ENCODE measurements around the gene ZFC3H1.
"Not testable (repeated sequence)": the region's sequence is repeated elsewhere in the genome, so short reads cannot be mapped to it uniquely, and the experiment has no call there.

Gene ZFC3H1, protein sequence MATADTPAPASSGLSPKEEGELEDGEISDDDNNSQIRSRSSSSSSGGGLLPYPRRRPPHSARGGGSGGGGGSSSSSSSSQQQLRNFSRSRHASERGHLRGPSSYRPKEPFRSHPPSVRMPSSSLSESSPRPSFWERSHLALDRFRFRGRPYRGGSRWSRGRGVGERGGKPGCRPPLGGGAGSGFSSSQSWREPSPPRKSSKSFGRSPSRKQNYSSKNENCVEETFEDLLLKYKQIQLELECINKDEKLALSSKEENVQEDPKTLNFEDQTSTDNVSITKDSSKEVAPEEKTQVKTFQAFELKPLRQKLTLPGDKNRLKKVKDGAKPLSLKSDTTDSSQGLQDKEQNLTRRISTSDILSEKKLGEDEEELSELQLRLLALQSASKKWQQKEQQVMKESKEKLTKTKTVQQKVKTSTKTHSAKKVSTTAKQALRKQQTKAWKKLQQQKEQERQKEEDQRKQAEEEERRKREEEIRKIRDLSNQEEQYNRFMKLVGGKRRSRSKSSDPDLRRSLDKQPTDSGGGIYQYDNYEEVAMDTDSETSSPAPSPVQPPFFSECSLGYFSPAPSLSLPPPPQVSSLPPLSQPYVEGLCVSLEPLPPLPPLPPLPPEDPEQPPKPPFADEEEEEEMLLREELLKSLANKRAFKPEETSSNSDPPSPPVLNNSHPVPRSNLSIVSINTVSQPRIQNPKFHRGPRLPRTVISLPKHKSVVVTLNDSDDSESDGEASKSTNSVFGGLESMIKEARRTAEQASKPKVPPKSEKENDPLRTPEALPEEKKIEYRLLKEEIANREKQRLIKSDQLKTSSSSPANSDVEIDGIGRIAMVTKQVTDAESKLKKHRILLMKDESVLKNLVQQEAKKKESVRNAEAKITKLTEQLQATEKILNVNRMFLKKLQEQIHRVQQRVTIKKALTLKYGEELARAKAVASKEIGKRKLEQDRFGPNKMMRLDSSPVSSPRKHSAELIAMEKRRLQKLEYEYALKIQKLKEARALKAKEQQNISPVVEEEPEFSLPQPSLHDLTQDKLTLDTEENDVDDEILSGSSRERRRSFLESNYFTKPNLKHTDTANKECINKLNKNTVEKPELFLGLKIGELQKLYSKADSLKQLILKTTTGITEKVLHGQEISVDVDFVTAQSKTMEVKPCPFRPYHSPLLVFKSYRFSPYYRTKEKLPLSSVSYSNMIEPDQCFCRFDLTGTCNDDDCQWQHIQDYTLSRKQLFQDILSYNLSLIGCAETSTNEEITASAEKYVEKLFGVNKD (N-terminal part only)

DNA sequence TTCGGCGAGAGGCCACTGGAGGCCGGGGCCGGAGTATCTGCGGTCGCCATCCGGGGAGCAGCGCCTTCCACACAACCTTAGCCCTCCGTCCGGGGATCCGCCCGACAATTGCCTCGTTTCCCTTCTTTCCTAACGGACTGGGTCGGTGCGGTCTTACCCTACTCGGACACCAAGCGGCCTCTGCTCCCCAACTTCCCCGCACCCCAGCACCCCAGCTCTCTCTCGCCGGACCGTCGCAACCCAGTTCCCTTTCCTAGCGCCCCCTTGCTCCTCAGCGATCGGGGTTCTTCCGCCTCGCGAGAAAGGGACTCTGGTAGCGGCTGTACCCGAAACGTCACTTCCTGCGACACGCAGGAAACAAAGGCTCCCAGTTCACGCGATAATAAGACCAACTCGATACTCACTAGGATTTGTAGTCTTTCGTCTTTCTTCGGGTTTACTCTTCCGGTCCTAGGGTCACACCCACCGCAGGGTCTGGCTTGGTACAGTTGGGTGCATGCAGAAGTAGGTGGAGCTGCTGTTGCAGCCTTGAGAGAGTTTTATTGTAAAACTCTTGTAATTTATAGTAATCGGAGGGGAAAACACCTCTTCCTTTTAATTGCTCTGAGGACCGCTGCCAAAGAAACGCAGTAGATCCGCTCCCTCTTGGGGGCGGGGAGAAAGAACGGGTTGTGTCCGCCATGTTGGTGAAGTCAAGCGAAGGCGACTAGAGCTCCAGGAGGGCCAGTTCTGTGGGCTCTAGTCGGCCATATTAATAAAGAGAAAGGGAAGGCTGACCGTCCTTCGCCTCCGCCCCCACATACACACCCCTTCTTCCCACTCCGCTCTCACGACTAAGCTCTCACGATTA lies at the start of gene ZFC3H1, which contains the start of gene THAP2:
TSS of gene ZFC3H1 (minus strand) at position 288 of the 850 bp plus-strand sequence. CDS start at position 50, 238 bp downstream.
TSS of gene THAP2 (plus strand) at position 741 of the 850 bp plus-strand sequence. CDS start 209 bp downstream, outside the sequence.
- DNase-seq (ENCODE audit: low spot score): peak; percentile 99

DNA sequence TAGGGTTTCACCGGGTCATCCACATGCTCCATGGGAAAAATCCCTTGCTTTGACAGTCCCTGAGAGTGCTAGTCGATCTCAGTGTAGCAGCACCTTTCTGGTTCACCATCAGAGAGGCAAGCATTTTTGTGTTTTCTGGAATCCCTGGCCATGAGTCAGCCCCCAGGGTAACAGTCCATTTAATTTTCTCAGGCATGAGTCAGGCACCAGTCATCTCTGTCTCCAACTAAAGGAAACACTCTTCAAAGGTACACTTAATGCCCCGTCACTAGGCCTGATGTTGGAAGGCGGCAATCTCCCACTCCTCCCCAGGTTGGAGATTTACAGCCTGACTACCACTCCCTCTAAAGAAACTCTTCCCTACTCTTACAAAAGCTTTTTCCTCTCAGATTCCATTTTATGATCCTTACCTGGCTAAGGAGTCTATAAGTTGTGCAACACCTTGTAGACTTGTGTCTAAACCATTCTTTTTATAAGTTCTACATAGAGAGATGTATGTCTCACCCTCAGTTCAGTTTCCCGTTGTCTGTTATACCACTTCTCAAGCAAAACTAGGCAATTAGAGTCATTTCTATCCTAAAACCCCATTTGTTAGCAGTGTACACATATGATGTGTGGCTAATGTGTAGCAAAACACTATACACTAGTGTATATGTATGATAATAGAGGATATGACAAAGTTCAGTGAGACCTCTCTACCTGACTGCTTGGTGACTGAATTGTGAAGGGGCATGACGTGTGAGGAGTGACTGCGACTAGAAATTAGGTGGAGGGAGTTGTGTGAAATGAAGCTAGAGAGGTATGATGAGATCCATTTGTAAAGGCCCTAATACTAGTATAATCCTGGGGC lies 46.9 kb upstream of the ZFC3H1 start:
- peak; percentile 93 for DNase-seq (ENCODE audit: low spot score)

DNA sequence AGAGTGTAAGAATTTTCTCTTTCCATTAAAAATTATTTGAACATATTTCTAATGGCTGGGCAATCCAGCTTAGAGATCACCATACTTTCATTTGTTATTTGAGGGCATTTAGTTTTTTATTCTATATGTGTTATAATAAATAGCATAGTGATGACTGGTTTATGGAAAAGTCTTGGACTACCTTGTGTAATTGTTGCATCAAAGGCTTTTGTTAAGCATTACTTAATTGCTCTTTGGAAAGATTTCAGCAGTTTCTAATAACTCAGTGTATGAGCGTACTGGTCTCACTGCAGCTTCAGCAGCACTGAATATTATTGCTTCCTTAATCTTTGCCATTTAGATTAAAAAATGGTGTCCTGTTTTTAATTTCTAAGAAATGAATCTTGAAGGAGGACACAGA lies 45.0 kb upstream of the ZFC3H1 start:
- no peak for DNase-seq (ENCODE audit: low spot score)

DNA sequence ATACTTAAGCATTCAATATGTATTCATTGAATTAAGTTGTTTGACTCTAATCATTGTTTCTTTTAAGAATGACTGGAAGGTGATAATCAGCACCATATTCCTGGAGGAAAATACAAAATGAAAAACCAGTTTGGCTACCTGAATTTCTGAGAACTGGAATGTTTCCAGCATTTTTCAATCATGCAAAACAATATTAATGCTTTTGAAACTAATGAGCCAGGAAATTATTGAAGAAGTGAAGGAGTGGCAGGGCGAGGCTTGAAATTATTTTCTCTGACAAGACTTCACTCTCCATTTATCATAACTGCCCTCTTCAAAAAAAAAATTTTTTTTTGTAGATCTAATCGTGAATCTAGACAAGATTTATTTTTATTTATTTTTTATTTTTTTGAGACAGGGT lies 41.3 kb upstream of the ZFC3H1 start:
- no peak for DNase-seq (ENCODE audit: low spot score)

DNA sequence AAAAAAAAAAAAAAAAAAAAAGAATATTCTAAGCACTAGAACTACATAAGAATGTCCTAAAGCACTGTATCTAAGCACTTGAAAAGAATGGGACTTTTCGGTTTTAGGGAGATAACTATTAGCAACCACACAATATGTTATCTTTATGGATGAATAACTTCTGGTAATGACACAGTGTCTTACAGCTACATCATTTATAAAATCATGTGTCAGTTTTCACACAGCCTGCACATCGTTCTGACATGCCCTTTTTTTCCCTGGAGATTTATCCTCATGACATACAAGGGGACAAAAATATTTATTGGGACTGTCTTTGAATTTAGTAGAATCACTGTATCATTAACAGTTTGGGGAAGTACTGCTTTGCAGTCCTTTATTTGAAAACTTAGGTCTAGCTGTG lies 39.6 kb upstream of the ZFC3H1 start:
- peak; percentile 15 for DNase-seq (ENCODE audit: low spot score)

DNA sequence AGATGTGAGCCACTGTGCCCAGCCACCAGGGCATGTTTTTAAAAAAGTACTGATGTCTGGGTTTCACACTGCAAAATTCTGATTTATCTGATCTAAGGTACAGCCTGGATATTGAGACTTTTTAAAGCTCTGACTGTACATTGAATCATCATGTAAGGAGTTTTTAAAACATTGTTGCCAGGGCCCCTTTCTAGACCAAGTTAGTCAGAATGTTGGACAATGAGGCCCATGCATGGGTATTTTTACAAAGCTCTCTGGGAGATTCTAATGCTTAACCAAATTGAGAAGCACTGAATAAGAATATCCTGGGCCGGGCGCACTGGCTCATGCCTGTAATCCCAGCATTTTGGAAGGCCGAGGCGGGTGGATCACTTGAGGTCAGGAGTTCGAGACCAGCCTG lies 38.9 kb upstream of the ZFC3H1 start:
- no peak for DNase-seq (ENCODE audit: low spot score)

DNA sequence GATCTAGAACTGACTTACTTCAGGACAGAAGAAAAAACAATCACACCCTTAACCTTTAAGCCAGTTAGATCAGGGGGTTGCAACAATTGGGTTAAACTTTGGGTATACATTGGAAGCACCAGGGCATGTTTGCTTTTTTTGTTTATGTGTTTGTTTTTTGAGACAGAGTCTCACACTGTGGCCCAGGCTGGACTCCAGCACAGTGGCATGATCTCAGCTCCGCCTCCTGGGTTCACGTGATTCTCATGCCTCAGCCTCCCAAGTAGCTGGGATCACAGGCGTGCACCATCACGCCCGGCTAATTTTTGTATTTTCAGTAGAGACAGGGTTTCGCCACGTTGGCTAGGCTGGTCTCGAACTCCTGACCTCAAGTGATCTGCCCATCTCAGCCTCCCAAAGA lies 38.5 kb upstream of the ZFC3H1 start:
- DNase-seq (ENCODE audit: low spot score): not testable (repeated sequence)

DNA sequence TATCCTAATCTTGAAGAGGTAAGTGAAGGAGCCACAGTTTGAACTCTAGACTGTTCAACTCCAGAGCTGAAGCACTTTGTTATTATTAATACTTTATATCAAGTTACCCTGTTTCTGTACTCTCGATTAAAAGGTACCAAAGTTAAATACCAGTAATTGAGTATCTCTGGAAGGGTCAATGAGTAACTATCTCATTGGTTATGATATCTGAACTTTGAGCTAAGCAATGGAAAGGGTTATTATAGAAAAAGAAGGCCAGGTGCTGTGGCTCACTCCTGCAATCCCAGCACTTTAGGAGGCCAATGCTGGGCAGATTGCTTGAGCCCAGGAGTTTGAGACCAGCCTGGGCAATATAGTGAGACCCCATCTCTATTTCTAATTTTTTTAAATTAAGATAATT lies 32.1 kb upstream of the ZFC3H1 start:
- no peak for DNase-seq (ENCODE audit: low spot score)

DNA sequence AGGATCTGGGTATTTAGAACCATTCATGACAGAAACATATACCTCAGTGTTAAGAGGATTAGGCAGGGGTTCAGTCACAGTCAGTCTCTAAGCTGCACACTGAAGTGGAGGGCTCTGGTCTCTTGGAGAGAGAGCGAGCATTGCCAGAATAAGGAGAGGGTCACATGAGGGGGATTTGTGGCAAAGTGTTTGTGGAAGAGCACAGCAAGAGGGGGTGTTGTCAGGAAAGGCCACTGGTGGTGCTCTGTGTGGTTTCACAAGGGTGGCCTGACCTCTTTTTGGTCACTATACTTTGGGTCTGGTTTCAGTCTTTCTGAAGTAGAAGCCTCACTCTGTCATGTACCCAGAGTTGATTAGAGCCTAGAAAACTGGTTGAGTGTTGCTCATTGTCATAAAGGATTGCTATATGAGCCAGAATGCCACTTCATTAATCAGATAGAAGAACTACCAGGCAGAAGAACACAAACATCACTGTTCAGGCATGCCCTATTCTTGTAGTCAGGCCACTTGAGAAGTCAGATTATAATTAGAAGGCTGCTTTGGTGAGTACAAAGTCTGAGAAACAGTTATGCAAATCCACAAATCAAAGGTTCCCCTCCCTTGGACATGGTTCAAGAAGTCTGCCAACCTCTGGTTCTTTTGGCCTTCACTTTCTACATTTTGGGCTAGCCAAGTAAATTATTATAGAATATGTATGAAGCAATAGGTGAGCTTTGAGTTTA lies 30.6 kb upstream of the ZFC3H1 start:
- DNase-seq (ENCODE audit: low spot score): no peak

DNA sequence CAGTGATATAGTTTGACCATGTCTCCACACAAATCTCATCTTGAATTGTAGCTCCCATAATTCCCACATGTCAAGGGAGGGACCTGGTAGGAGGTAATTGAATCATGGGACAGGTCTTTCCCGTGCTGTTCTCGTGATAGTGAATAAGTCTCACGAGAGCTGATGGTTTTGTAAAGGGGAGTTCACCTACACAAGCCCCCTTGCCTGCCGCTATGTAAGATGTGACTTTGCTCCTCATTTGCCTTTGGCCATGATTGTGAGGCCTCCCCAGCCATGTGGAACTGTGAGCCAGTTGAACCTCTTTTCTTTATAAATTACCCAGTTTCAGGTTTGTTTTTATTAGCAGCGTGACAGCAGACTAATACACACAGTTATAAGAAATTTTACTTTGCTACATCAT lies 30.0 kb upstream of the ZFC3H1 start:
- not testable (repeated sequence) for DNase-seq (ENCODE audit: low spot score)

DNA sequence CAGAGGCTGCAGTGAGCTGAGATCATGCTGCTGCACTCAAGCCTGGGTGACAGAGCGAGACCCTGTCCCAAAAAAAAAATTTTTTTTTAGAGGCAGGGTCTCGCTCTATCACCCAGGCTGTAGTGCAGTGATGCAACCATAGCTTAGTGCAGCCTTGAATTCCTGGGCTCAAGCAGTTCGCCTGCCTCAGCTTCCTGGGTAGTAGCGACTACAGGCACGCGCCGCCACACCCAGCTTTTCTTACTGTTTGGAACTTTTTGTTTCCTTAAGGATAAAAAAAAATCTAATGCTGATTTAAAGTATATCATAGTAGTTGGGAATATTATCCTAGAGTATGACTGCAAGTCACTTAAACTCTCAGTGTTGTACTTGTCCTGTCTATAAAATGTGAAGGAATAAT lies 29.5 kb upstream of the ZFC3H1 start:
- DNase-seq (ENCODE audit: low spot score): no peak

DNA sequence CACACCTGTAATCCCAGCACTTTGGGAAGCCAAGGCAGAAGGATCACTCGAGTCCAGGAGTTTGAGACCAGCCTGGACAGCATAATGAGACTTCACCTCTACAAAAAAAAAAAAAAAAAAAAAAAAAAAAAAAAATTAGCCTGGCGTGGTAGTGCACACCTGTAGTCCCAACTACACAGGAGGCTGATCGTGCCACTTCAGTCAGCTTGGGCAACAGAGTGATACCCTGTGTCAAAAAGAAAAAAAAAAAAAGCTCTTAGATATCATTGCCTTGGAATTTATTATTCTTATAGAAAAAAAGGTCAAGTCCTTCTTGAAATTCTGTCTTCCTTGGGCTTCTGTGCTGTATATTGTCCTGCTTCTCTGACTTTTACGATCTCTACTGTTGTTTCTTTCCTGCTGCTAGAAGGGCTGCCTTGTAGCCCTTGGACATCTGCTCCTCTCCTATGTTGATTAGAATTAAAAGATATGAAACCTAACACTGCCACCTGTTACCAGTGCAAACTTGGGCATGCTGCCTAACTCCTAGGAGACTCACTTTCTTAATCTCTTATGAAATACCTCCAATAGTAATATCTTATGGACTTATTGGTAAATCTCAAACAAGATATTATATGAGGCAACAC lies 28.0 kb upstream of the ZFC3H1 start:
- no peak for DNase-seq (ENCODE audit: low spot score)

DNA sequence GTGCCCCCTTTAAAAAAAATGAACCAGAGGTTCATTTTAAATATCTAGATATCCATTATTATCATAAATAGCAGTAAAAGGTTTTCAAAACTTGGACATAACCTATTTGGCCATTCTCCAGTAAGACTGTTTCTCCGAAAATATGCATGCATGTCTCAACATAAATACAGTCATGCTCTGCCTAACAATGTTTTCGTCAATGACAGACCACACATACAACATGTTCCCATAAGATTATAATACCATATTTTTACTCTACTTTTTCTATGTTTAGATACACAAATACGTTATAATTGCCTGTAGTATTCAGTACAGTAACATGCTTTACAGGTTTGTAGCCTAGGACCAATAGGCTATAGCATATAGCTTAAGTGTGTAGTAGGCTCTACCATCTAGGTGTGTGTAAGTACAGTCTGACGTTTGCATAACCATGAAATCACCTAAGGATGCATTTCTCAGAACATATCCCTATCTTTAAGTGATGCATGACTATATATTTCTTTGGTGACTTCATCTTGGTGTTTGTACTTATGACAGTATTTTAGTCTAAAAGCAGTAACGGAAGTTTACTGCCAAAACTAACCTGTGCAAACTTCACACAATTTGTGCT lies 25.4 kb upstream of the ZFC3H1 start:
- DNase-seq (ENCODE audit: low spot score): no peak

DNA sequence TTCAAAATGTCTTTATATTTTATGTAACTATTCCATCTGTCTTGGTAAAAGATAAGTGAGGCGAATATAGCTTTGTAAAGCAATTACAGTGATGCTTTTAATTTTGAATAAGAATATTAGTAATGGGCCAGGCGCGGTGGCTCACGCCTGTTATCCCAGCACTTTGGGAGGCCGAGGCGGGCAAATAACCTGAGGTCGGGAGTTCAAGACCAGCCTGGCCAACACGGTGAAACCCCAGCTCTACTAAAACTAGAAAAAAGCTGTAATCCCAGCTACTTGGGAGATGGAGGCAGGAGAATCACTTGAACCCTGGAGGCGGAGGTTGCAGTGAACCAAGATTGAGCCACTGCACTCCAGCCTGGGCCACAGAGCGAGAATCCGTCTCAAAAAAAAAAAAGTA lies 23.5 kb upstream of the ZFC3H1 start:
- not testable (repeated sequence) for DNase-seq (ENCODE audit: low spot score)

DNA sequence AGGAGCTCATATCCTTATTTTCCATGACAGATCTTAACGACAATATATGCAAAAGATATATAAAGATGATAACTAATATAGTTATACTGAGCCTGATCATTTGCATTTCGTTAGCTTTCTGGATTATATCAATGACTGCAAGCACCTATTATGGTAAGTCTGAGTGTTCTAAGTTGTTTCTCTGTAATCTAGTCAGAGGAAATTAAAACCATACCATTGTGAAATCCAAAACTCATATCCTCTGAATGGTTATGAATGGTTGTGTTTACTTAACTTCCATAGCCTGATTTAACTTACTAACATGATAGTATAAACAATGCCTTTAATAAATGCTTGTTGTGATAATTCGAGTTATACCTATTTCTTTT lies 23.0 kb upstream of the ZFC3H1 start:
- no peak for DNase-seq (ENCODE audit: low spot score)

DNA sequence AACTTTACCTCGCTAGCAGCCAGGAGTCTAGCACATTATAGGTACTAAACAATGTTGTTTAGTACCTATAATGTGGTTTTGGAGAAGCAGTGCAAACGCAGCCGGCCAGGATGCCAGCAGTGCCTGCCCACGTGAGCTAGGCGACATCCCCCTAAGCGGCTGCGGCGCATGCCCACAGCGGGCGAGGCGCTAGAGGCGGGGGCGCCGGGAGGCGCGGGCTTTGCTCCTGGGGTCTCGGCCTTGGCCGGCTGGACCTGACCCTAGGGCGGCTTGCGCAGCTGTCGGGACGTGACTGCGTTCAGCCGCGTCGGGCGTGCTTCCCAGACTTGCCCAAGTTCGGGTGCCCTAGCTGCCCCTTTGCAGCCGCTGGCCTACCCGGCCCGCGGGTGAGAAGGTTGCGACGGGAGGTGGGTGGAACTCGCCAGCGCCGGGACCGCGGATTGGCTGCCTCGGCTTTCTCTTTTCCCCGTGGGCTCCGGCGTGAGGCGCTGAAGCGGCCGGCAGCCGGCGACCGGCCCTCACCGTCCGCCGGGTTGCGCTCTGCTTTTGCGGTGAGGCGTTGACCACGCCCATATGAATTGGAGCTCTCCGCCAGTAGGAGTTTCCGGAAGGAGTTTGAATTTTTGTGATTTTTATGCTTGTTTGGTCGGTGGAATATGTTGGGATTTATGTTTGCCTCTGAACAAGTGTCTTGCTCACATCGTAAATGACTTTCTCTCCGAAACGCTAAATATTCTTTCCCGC lies 22.4 kb upstream of the ZFC3H1 start, which contains the start of gene TMEM19:
TSS of gene TMEM19 (plus strand) at position 169 of the 744 bp plus-strand sequence. CDS start 599 bp downstream, outside the sequence.
- peak; percentile 94 for DNase-seq (ENCODE audit: low spot score)

DNA sequence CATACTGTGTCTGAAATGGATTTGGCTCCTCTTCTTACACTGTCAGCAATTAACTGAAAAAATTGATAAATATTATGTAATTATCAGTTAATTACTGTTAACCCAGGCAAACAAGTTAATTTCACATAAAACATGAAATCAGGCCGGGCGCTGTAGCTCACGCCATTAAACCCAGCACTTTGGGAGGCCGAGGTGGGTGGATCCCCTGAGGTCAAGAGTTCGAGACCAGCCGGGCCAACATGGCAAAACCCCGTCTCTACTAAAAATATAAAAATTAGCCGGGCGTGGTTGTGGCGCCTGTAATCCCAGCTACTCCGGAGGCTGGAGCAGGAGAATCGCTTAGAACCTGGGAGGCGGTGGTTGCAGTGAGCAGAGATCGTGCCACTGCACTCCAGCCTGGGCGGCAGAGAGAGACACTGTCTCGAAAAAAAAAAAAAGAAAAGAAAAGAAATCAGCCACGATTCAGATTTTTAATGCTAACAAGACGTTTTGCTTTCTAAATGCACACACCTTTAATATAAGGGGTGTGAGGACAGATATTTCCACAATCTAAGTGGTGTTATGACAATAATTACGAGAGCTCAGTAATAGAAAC lies 21.8 kb upstream of the ZFC3H1 start:
- DNase-seq (ENCODE audit: low spot score): no peak
